22Rv1 (cell line): ENCODE measurements around the gene RIMS3.

ENCODE experiments used
- CTCF ChIP-seq: fragments of 450-650 bp; IDR thresholded peaks from 2 replicates; pipeline ENCODE4 v1.5.1; 2017; ENCODE audit warnings: mild to moderate bottlenecking
- ZFX ChIP-seq: fragments of 450-650 bp; IDR thresholded peaks from 2 replicates; pipeline ENCODE4 v1.6.1; 2017; ENCODE audit warnings: antibody characterized with exemption, borderline replicate concordance

- no peak for TF ChIP-seq CTCF
- no peak for TF ChIP-seq ZFX
These were observed 25.0 kb downstream of the RIMS3 start for GRCh38 chr1:40640314-40641076.
